IPS-15b (cell line): Measurements from ENCODE around the gene ATP1A3.
"Not testable (repeated sequence)": the region's sequence is repeated elsewhere in the genome, so short reads cannot be mapped to it uniquely, and the experiment has no call there.

Source experiments
- H3K27me3 ChIP-seq: one replicate; pipeline ENCODE4 v1.6.1; 2013; ENCODE audit warnings: low read length; ENCODE audit not compliant: control insufficient read depth, insufficient read depth
- H3K36me3 ChIP-seq: one replicate; pipeline ENCODE4 v1.6.1; 2013; ENCODE audit warnings: low read length; ENCODE audit not compliant: control insufficient read depth, insufficient read depth
- H3K4me1 ChIP-seq: one replicate; pipeline ENCODE4 v1.6.1; 2013; ENCODE audit warnings: mild to moderate bottlenecking, low read length; ENCODE audit not compliant: control insufficient read depth, insufficient read depth
- H3K4me3 ChIP-seq: one replicate; pipeline ENCODE4 v1.5.1; 2013; ENCODE audit warnings: low read depth, low read length
- H3K9ac ChIP-seq: one replicate; pipeline ENCODE4 v1.6.1; 2013; ENCODE audit warnings: low read depth, mild to moderate bottlenecking, low read length
- H3K9me3 ChIP-seq: one replicate; pipeline ENCODE4 v1.6.1; 2013; ENCODE audit warnings: mild to moderate bottlenecking, low read length; ENCODE audit not compliant: control insufficient read depth, insufficient read depth

The ATP1A3 gene

GRCh38 chr19:42028304-42029216 is 34.5 kb upstream of the ATP1A3 start:
- no peaks in the 10 kb centered on the region for H3K9me3 ChIP-seq
- H3K36me3 ChIP-seq, result peaks cover 10% of the 10 kb centered on the region
- H3K9ac ChIP-seq, result peak overlapping the region; percentile 13
- H3K27me3 ChIP-seq, result no peaks in the 10 kb centered on the region
- H3K4me1 ChIP-seq, result peaks cover 3% of the 10 kb centered on the region
- H3K4me3 ChIP-seq, result peak overlapping the region; percentile 39

GRCh38 chr19:42024622-42025111 is 30.6 kb upstream of the ATP1A3 start:
- Histone ChIP-seq H3K36me3 (peaks cover 30% of the 10 kb centered on the region), H3K4me3 (no peak overlapping the region), H3K4me1 (no peaks in the 10 kb centered on the region), H3K9me3 (no peaks in the 10 kb centered on the region), H3K27me3 (no peaks in the 10 kb centered on the region), H3K9ac (no peak overlapping the region)

- Histone ChIP-seq H3K9ac (no peak overlapping the region), H3K36me3 (peaks cover 30% of the 10 kb centered on the region), H3K4me3 (no peak overlapping the region), H3K27me3 (no peaks in the 10 kb centered on the region), H3K9me3 (no peaks in the 10 kb centered on the region), H3K4me1 (no peaks in the 10 kb centered on the region)
Measured at GRCh38 chr19:42023943-42024260, 29.9 kb upstream of the ATP1A3 start.

- Histone ChIP-seq H3K4me3 (no peak overlapping the region), H3K4me1 (no peaks in the 10 kb centered on the region), H3K9me3 (no peaks in the 10 kb centered on the region), H3K9ac (no peak overlapping the region), H3K27me3 (no peaks in the 10 kb centered on the region), H3K36me3 (peaks cover 30% of the 10 kb centered on the region)
Measured at GRCh38 chr19:42023121-42023942, 29.3 kb upstream of the ATP1A3 start.

- H3K4me3 ChIP-seq, result no peak overlapping the region
- no peaks in the 10 kb centered on the region for H3K9me3 ChIP-seq
- no peaks in the 10 kb centered on the region for H3K4me1 ChIP-seq
- H3K36me3 ChIP-seq, result peaks cover 30% of the 10 kb centered on the region
- H3K9ac ChIP-seq, result no peak overlapping the region
- H3K27me3 ChIP-seq, result no peaks in the 10 kb centered on the region
Measured at GRCh38 chr19:42022616-42023015, 28.6 kb upstream of the ATP1A3 start.

- no peak overlapping the region for H3K9ac ChIP-seq
- no peaks in the 10 kb centered on the region for H3K27me3 ChIP-seq
- no peak overlapping the region for H3K4me3 ChIP-seq
- H3K9me3 ChIP-seq, result no peaks in the 10 kb centered on the region
- no peaks in the 10 kb centered on the region for H3K4me1 ChIP-seq
- H3K36me3 ChIP-seq, result peaks cover 28% of the 10 kb centered on the region
Measured at GRCh38 chr19:42021185-42021584, 27.2 kb upstream of the ATP1A3 start.

- H3K4me3 ChIP-seq, result no peak overlapping the region
Measured at GRCh38 chr19:42018503-42019193, 24.6 kb upstream of the ATP1A3 start.

GRCh38 chr19:42017040-42017439 is 23.0 kb upstream of the ATP1A3 start:
- Histone ChIP-seq H3K4me3 (no peak overlapping the region), H3K36me3 (peaks cover 10% of the 10 kb centered on the region), H3K9me3 (no peaks in the 10 kb centered on the region), H3K27me3 (no peaks in the 10 kb centered on the region), H3K9ac (no peak overlapping the region), H3K4me1 (no peaks in the 10 kb centered on the region)

More at GRCh38 chr19:42018503-42019193, 24.6 kb upstream of the ATP1A3 start:
- H3K36me3 ChIP-seq, result peaks cover 21% of the 10 kb centered on the region
- no peaks in the 10 kb centered on the region for H3K27me3 ChIP-seq
- H3K4me1 ChIP-seq, result no peaks in the 10 kb centered on the region
- no peaks in the 10 kb centered on the region for H3K9me3 ChIP-seq
- H3K9ac ChIP-seq, result no peak overlapping the region

GRCh38 chr19:42012747-42013146 is 18.7 kb upstream of the ATP1A3 start:
- not testable (repeated sequence) for H3K9me3 ChIP-seq, H3K36me3 ChIP-seq

GRCh38 chr19:42010245-42011126 is 16.5 kb upstream of the ATP1A3 start:
- Histone ChIP-seq H3K36me3 (peaks cover 11% of the 10 kb centered on the region), H3K4me1 (no peaks in the 10 kb centered on the region), H3K9ac (no peak overlapping the region), H3K27me3 (no peaks in the 10 kb centered on the region), H3K9me3 (no peaks in the 10 kb centered on the region), H3K4me3 (no peak overlapping the region)

More at GRCh38 chr19:42012747-42013146, 18.7 kb upstream of the ATP1A3 start:
- not testable (repeated sequence) for H3K27me3 ChIP-seq, H3K4me1 ChIP-seq, H3K4me3 ChIP-seq, H3K9ac ChIP-seq

GRCh38 chr19:42006569-42006968 is 12.5 kb upstream of the ATP1A3 start:
- no peak overlapping the region for H3K9ac ChIP-seq
- no peak overlapping the region for H3K4me3 ChIP-seq
- no peaks in the 10 kb centered on the region for H3K9me3 ChIP-seq
- no peaks in the 10 kb centered on the region for H3K4me1 ChIP-seq
- H3K27me3 ChIP-seq, result no peaks in the 10 kb centered on the region
- H3K36me3 ChIP-seq, result peaks cover 20% of the 10 kb centered on the region
